ENCODE results near the gene ESD.
"Not testable (repeated sequence)": the region's sequence is repeated elsewhere in the genome, so short reads cannot be mapped to it uniquely, and the experiment has no call there.

The ESD gene

DNA sequence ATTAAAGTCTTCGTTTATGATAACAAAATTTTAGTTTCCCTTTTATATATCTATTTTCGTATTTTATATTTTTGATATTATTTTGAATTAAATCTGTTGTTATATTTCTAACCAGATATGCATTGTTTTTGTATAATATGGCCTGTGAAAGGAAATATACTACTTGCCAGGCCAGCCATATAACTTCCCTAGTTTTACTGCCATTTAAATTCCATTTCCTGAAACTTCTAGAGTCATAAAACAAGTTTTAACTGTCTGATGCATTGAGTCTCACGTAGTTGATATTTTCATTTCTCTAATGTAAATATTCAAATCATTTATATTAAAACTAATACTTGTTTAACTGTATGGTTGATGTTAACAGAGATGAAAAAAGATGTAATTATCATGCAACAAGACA is 13.5 kb downstream of the ESD start:
- no peak for DNase-seq

DNA sequence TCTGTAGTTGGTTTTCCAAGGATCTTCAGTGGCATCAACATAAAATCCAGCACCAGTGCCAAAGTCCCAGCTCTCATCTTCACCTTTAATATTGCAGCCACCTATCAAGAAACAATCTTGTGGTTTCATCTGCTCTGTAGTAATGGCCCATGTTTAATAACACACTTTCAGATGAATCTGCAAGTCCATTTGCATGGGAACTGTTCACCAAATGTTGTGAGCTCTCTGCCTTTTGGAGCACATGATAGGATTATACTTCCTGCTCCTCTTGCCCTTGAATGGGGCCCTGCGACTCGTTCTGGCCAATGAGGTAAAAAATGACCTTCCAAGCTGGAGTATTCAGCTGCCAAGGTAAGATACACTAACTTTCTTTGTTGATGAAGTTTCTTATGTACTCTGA is 14.3 kb downstream of the ESD start:
- no peak for DNase-seq

- no peak for DNase-seq
Observed at GRCh38 chr13:46782066-46782465, 14.9 kb downstream of the ESD start.

GRCh38 chr13:46778890-46779289 is 18.1 kb downstream of the ESD start:
- DNase-seq = no peak

- no peak for DNase-seq
Observed at GRCh38 chr13:46778095-46778494, 18.9 kb downstream of the ESD start.

DNA sequence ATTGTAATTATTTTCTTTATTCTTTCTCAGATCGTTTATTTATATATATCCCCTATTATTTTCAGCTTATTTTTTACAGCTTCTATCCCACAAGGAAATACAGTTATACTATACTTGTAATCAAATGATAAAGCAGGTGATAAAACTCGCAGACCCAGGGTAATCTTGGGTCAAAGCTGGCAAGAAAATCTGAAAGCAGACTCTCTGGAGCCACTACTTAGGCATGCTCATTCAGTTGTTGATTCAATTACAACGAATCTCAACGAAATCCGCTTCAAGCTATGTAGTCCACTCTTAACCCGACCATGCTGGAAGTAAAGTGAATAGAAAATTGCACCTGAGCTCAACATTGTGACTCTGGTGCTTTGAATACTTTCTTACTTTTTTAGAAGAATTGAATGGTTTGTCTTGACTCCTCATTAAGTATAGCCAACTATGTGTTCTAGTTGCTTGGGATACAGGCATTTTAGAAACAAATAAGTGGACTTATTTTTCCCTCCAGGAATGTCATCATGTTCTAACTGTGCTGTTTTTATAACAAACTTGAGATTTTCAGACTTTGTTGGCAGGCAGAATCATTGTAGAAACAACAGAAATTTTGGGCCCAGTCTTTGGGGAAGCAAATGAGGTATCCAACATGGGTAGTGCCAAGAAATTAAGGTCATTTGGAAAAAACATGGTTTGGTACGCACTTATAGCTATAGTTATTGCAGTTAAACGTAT is 21.4 kb downstream of the ESD start:
- DNase-seq = no peak

DNA sequence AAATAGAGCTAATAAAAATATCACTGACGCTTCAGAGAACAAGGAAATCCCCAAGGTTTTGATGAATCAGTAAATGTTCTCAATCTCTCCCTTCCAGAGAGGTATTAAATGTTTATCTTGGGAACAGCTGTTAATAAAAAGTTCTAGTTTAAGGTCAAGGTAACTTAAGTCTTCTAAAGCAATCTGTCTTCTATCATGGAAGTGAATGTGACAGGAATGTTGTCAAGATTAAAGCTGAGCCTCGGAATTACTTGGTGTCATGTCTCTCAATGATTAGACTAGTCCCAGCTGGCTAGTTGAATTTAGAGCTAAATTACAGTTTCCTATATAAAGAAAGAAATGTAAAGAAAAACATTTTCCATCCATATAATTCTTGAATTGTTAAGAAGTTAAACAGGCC is 23.4 kb downstream of the ESD start:
- no peak for DNase-seq

DNA sequence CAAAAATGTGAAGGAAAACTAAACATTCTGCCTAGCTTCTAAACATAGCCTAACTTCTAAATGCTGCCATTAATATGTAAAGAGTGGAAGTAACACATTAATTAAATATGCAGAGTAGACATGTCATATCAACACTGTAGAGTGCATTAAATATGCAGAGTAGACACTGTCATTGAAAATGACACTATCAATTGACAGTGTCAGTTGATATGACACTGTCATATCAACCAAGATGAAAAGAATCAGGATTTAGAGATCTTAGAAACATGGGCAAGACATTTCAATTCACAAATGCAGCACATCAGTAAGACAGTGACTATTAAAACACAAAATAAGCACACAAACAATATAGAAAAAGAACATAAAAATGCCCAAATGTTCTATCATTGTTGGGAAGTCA is 25.3 kb downstream of the ESD start:
- DNase-seq = no peak

GRCh38 chr13:46769925-46770324 is 27.0 kb downstream of the ESD start:
- not testable (repeated sequence) for DNase-seq

GRCh38 chr13:46761866-46762265 is 35.1 kb downstream of the ESD start:
- DNase-seq = no peak

GRCh38 chr13:46761174-46761573 is 35.8 kb downstream of the ESD start:
- DNase-seq = no peak

- no peak for DNase-seq
Observed at GRCh38 chr13:46759846-46760245, 37.1 kb downstream of the ESD start.

GRCh38 chr13:46757640-46758039 is 39.3 kb downstream of the ESD start:
- no peak for DNase-seq

GRCh38 chr13:46756977-46757376 is 40.0 kb downstream of the ESD start:
- DNase-seq = no peak

DNA sequence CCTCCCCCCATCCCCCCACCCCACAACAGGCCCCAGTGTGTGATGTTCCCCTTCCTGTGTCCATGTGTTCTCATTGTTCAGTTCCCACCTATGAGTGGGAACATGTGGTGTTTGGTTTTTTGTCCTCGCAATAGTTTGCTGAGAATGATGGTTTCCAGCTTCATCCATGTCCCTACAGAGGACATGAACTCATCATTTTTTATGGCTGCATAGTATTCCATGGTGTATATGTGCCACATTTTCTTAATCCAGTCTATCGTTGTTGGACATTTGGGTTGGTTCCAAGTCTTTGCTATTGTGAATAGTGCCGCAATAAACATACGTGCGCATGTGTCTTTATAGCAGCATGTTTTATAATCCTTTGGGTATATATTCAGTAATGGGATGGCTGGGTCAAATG is 41.5 kb downstream of the ESD start:
- not testable (repeated sequence) for DNase-seq

DNA sequence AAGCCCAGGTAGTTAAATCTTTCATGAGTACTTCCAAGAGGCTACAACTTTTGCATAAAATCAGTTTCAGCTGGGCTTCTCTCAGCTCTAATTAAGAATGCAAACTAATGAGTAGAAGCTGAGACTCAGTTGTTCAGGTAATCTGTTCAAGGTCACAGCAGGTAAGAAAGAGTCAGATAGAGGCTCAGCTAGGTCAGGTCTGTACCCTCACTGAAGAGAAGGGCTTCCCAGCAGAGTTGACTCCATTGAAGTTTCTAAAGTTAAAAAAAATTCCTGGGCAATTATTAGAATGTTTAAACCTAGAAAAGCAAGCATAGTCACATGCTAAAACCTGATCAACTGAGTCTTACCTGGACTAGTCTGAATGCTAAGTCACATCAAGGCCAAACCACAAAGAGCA is 42.1 kb downstream of the ESD start:
- DNase-seq = no peak

GRCh38 chr13:46753917-46754316 is 43.0 kb downstream of the ESD start:
- DNase-seq = no peak

- no peak for DNase-seq
Observed at GRCh38 chr13:46753137-46753536, 43.8 kb downstream of the ESD start.

DNA sequence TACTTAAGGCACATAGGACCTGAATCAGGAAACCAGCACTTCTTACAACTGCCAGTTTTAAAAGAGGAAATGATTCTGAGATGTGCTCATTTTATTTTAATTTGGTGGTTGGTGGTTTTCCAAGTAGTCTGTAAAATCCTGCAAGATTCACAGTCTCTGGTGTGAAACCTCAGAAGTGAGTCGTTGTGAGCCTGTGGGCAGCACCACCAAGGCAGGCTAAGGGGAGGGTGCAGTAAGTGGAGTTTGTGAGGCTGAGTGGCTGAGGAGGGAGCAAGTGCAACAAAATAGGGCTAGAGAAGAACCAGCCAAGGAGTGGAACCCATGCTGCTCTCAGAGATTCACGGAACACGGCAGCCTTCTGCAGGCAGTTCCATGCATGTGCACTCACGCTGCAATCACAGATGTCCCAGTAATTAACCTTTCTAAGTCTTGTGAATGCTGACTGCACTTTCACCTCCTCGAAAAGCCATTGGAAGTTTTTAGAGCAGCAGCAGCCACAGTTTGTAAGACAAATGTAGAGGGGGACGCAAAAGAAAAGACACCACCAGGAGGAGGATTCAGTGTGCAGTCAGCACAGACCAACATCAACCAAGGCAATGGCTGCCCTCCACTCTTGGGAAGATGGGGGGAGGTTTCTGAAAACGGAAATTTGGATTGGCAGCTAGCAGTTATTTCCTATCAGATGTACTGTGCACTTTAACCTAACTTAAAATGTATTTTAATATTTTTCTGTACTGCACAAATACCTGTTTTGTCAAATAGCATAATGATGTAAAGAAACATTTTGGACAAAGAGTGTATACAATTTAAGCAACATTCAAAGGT is 44.9 kb downstream of the ESD start:
- DNase-seq = no peak

GRCh38 chr13:46749951-46750350 is 47.0 kb downstream of the ESD start:
- no peak for DNase-seq

- no peak for DNase-seq
Observed at GRCh38 chr13:46748300-46748699, 48.7 kb downstream of the ESD start.

- DNase-seq = no peak
Observed at GRCh38 chr13:46747031-46747820, 49.7 kb downstream of the ESD start.

DNA sequence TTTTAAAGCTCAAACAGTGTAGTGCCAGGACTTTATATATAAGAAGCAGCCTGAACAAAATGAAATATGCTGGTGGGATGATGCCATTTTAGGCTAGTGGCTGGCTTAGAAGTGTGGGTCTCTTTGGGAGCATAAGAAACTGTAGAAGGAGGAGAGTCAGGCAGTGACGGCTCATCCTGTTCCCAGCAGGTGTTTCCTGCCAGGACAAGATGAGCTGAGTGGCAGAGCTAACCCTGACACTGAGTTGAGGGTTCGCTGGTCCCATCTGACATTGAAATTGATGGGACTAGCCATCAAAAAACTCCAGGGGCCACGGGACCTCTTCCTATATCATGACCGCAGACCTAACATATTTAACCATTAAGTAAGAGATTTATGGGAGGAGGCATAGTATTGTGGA is 51.3 kb downstream of the ESD start:
- DNase-seq = no peak

GRCh38 chr13:46745062-46745461 is 51.9 kb downstream of the ESD start:
- DNase-seq = no peak

All from NCI-H524 treated with DMSO at 0.1 percent for 48 hours (cell line).